H9 (cell line): ENCODE results near the gene PIP5KL1. TPM values are rescaled to one million over a fixed set of nuclear protein-coding genes. Genes with fewer than 3 reads are reported as not detected.

Experiments
- DNase-seq: peaks from one replicate; pipeline ENCODE4 v3.0.0-alpha.2; 2017
- H2AFZ ChIP-seq: one replicate; pipeline ENCODE4 v1.6.1; 2013; ENCODE audit warnings: mild to moderate bottlenecking, low read length, control low read depth, moderate library complexity
- H2AK5ac ChIP-seq: 2 replicates; pipeline ENCODE4 v1.6.1; 2013; ENCODE audit warnings: low read length, control low read depth, mixed read lengths; ENCODE audit not compliant: insufficient read length
- H2BK120ac ChIP-seq: one replicate; pipeline ENCODE4 v1.6.1; 2013; ENCODE audit warnings: low read depth, mild to moderate bottlenecking, low read length, control low read depth, inconsistent platforms; ENCODE audit not compliant: poor library complexity, severe bottlenecking
- H2BK12ac ChIP-seq: 2 replicates; pipeline ENCODE4 v1.6.1; 2013; ENCODE audit warnings: low read length, control low read depth, mixed read lengths, low read depth; ENCODE audit not compliant: insufficient read length
- H2BK15ac ChIP-seq: 2 replicates; pipeline ENCODE4 v1.6.1; 2013; ENCODE audit warnings: low read depth, low read length, control low read depth
- H2BK20ac ChIP-seq: one replicate; pipeline ENCODE4 v1.6.1; 2013; ENCODE audit warnings: low read depth, mild to moderate bottlenecking, low read length, control low read depth, inconsistent platforms; ENCODE audit not compliant: poor library complexity, severe bottlenecking
- H2BK5ac ChIP-seq: 2 replicates; pipeline ENCODE4 v1.6.1; 2013; ENCODE audit warnings: low read length, control low read depth, mixed read lengths; ENCODE audit not compliant: insufficient read length
- H3K14ac ChIP-seq: 2 replicates; pipeline ENCODE4 v1.6.1; 2013; ENCODE audit warnings: low read length, control low read depth; ENCODE audit not compliant: insufficient read depth
- H3K18ac ChIP-seq: 2 replicates; pipeline ENCODE4 v1.6.1; 2013; ENCODE audit warnings: low read depth, mild to moderate bottlenecking, mixed read lengths, low read length, control low read depth; ENCODE audit not compliant: insufficient read length
- H3K23ac ChIP-seq: 2 replicates; pipeline ENCODE4 v1.6.1; 2013; ENCODE audit warnings: low read length, control low read depth, mixed read lengths, low read depth; ENCODE audit not compliant: insufficient read length
- H3K23me2 ChIP-seq: 2 replicates; pipeline ENCODE4 v1.6.1; 2013; ENCODE audit warnings: low read depth, mild to moderate bottlenecking, mixed read lengths, low read length, control low read depth; ENCODE audit not compliant: insufficient read length, poor library complexity, severe bottlenecking
- H3K27ac ChIP-seq: 2 replicates; pipeline ENCODE4 v1.5.1; 2013; ENCODE audit warnings: low read length, control low read depth, mixed read lengths, low read depth; ENCODE audit not compliant: insufficient read length
- H3K27me3 ChIP-seq: 2 replicates; pipeline ENCODE4 v1.6.1; 2013; ENCODE audit warnings: low read length, control low read depth, inconsistent platforms; ENCODE audit not compliant: insufficient read depth
- H3K4ac ChIP-seq: 2 replicates; pipeline ENCODE4 v1.6.1; 2013; ENCODE audit warnings: low read depth, mild to moderate bottlenecking, control low read depth, inconsistent platforms, low read length, moderate library complexity
- H3K4me1 ChIP-seq: 2 replicates; pipeline ENCODE4 v1.6.1; 2013; ENCODE audit warnings: low read length, control low read depth, inconsistent platforms; ENCODE audit not compliant: insufficient read depth
- H3K4me2 ChIP-seq: 2 replicates; pipeline ENCODE4 v1.6.1; 2013; ENCODE audit warnings: low read length, control low read depth, mixed read lengths; ENCODE audit not compliant: insufficient read length, insufficient read depth
- H3K56ac ChIP-seq: 2 replicates; pipeline ENCODE4 v1.6.1; 2013; ENCODE audit warnings: low read depth, mild to moderate bottlenecking, mixed read lengths, low read length, control low read depth; ENCODE audit not compliant: insufficient read length
- H3K79me1 ChIP-seq: 2 replicates; pipeline ENCODE4 v1.6.1; 2013; ENCODE audit warnings: low read depth, mild to moderate bottlenecking, moderate library complexity, low read length, control low read depth, inconsistent platforms; ENCODE audit not compliant: insufficient read depth, poor library complexity, severe bottlenecking
- H3K79me2 ChIP-seq: 2 replicates; pipeline ENCODE4 v1.6.1; 2013; ENCODE audit warnings: low read length, control low read depth, inconsistent platforms; ENCODE audit not compliant: insufficient read depth
- H3K9ac ChIP-seq: 2 replicates; pipeline ENCODE4 v1.6.1; 2013; ENCODE audit warnings: low read length, control low read depth, mixed read lengths; ENCODE audit not compliant: insufficient read length; ENCODE audit errors: extremely low read depth
- H3K9me3 ChIP-seq: one replicate; pipeline ENCODE4 v1.6.1; 2013; ENCODE audit warnings: low read depth, low read length, inconsistent platforms; ENCODE audit not compliant: control insufficient read depth
- H3T11ph ChIP-seq: one replicate; pipeline ENCODE4 v1.6.1; 2013; ENCODE audit warnings: mild to moderate bottlenecking, low read length, control low read depth, inconsistent platforms
- H4K20me1 ChIP-seq: one replicate; pipeline ENCODE4 v1.6.1; 2013; ENCODE audit not compliant: control insufficient read depth, insufficient read length, insufficient read depth
- H4K5ac ChIP-seq: 2 replicates; pipeline ENCODE4 v1.6.1; 2013; ENCODE audit warnings: low read depth, mild to moderate bottlenecking, mixed read lengths, low read length, control low read depth; ENCODE audit not compliant: insufficient read length
- H4K8ac ChIP-seq: replicated peaks from 2 replicates; pipeline ENCODE4 v1.6.1; 2013; ENCODE audit warnings: low read length, control low read depth, mixed read lengths, low read depth; ENCODE audit not compliant: insufficient read length
- H4K91ac ChIP-seq: 2 replicates; pipeline ENCODE4 v1.6.1; 2013; ENCODE audit warnings: low read depth, mild to moderate bottlenecking, moderate library complexity, mixed read lengths, low read length, control low read depth; ENCODE audit not compliant: insufficient read length
- H3K27ac Mint-ChIP-seq, 3 experiments: 2 replicates in 2 of 3; 3 replicates in 1 of 3; pipeline ENCODE4 v1.8.0; 2020 to 2021; ENCODE audit warnings: mixed read lengths in 3 of 3, mild to moderate bottlenecking in 1 of 3, moderate library complexity in 1 of 3
- H3K27me3 Mint-ChIP-seq: 2 replicates; pipeline ENCODE4 v1.8.0; 2021; ENCODE audit warnings: low read depth, mild to moderate bottlenecking, moderate library complexity, mixed read lengths
- H3K36me3 Mint-ChIP-seq, 3 experiments: 2 replicates in 2 of 3; 3 replicates in 1 of 3; pipeline ENCODE4 v1.8.0; 2020 to 2021; ENCODE audit warnings: low read depth in 3 of 3, mixed read lengths in 3 of 3; ENCODE audit not compliant: insufficient read depth in 1 of 3
- H3K4me1 Mint-ChIP-seq, 2 experiments: 2 replicates each; pipeline ENCODE4 v1.8.0; 2020; ENCODE audit warnings: mixed read lengths in 2 of 2
- H3K4me3 Mint-ChIP-seq, 2 experiments: 2 replicates in 1 of 2; 3 replicates in 1 of 2; pipeline ENCODE4 v1.8.0; 2020 to 2021; ENCODE audit warnings: mild to moderate bottlenecking in 2 of 2, mixed read lengths in 2 of 2, moderate library complexity in 1 of 2
- H3K9me3 Mint-ChIP-seq, 2 experiments: 2 replicates in 1 of 2; 3 replicates in 1 of 2; pipeline ENCODE4 v1.8.0; 2020; ENCODE audit warnings: mild to moderate bottlenecking in 2 of 2, mixed read lengths in 2 of 2, moderate library complexity in 1 of 2
- CTCF ChIP-seq: fragments of 200-600 bp; sonication (generic); conservative IDR thresholded peaks from 3 replicates; pipeline ENCODE4 v1.8.0; 2021; ENCODE audit warnings: antibody characterized with exemption, mild to moderate bottlenecking
- WGBS: extraction: QIAGEN DNeasy Blood & Tissue Kit; methylation state at CpG from one replicate; pipeline ENCODE4 v1.1.7; 2013; ENCODE audit warnings: missing lambda C conversion rate, low lambda C conversion rate, mixed read lengths; ENCODE audit not compliant: insufficient read length; ENCODE audit errors: extremely low coverage; 5-methylcytosine and 5-hydroxymethylcytosine counted together
- total RNA-seq: library from RNA; stranded (reverse); gene quantifications from 2 replicates; pipeline ENCODE4 v1.2.1, GENCODE V29; 2021

The PIP5KL1 gene
- total RNA-seq, 1 experiment from 2014 or later, result 11.6 TPM

GRCh38 chr9:127965953-127966352, 35.4 kb upstream of the PIP5KL1 start:
- Histone ChIP-seq H2BK12ac (no peak overlapping the region), H4K5ac (no peak overlapping the region), H4K8ac (no peak overlapping the region), H3K56ac (no peak overlapping the region), H3K4me1 (no peaks in the 10 kb centered on the region; the same call in 1 of the 2 replicates), H3K79me2 (peaks cover 25% of the 10 kb centered on the region; the same call in 1 of the 2 replicates), H2BK15ac (no peak overlapping the region), H3K27ac (no peak overlapping the region), H3K27me3 (no peaks in the 10 kb centered on the region), H3K18ac (peak overlapping the region; percentile 61), H2BK5ac (no peak overlapping the region), H4K91ac (no peak overlapping the region), H3K23ac (no peak overlapping the region), H2AFZ (no peak overlapping the region), H3K23me2 (no peaks in the 10 kb centered on the region), H3K9me3 (no peaks in the 10 kb centered on the region), H3K4ac (no peak overlapping the region), H3K14ac (peak overlapping the region; percentile 69), H2BK20ac (no peak overlapping the region), H3K9ac (no peak overlapping the region), H2BK120ac (no peak overlapping the region), H3K79me1 (peaks cover 5% of the 10 kb centered on the region), H2AK5ac (no peak overlapping the region), H4K20me1 (no peaks in the 10 kb centered on the region), H3K4me2 (no peak overlapping the region), H3T11ph (no peak overlapping the region)
- Mint-ChIP-seq H3K4me1 (peaks cover 65 to 85% of the 10 kb centered on the region in 2 experiments), H3K36me3 (peaks cover 0 to 17% (median 3%) of the 10 kb centered on the region in 3 experiments; a peak in 4 of 7 replicates), H3K27me3 (no peaks in the 10 kb centered on the region), H3K4me3 (0 out of 5 replicates have a peak overlapping the region, but pooled peaks of 1 of the 2 experiments have one; percentile 26), H3K9me3 (no peaks in the 10 kb centered on the region), H3K27ac (peak overlapping the region; percentile 59 to 94 (median 92); a peak in 6 of 7 replicates)
- no CpG with 5 or more reads among the region's 6 CpGs for WGBS
- TF ChIP-seq CTCF, result no peak
- no peak for DNase-seq
